SU-DHL-6 (cell line): Measurements from ENCODE around the gene NET1.
"Not testable (repeated sequence)": the region's sequence is repeated elsewhere in the genome, so short reads cannot be mapped to it uniquely, and the experiment has no call there.

Experiments used
- EZH2phosphoT487 ChIP-seq: fragments of 200-600 bp; sonication (generic), shearing (Covaris generic); conservative IDR thresholded peaks from 2 replicates; pipeline ENCODE4 v1.6.1; 2018; ENCODE audit warnings: mild to moderate bottlenecking, antibody characterized with exemption, low read length, moderate library complexity, mixed read lengths
- TF ChIP-seq, protein P1 (sequence below): fragments of 200-600 bp; sonication (generic); IDR thresholded peaks from one replicate; pipeline ENCODE4 v1.5.1; 2017; ENCODE audit warnings: antibody characterized with exemption, mild to moderate bottlenecking, low read length, moderate library complexity; ENCODE audit not compliant: insufficient read depth, poor library complexity, severe bottlenecking

GRCh38 chr10:5379202-5379601, 33.2 kb upstream of the NET1 start:
- TF ChIP-seq, protein P1, sequence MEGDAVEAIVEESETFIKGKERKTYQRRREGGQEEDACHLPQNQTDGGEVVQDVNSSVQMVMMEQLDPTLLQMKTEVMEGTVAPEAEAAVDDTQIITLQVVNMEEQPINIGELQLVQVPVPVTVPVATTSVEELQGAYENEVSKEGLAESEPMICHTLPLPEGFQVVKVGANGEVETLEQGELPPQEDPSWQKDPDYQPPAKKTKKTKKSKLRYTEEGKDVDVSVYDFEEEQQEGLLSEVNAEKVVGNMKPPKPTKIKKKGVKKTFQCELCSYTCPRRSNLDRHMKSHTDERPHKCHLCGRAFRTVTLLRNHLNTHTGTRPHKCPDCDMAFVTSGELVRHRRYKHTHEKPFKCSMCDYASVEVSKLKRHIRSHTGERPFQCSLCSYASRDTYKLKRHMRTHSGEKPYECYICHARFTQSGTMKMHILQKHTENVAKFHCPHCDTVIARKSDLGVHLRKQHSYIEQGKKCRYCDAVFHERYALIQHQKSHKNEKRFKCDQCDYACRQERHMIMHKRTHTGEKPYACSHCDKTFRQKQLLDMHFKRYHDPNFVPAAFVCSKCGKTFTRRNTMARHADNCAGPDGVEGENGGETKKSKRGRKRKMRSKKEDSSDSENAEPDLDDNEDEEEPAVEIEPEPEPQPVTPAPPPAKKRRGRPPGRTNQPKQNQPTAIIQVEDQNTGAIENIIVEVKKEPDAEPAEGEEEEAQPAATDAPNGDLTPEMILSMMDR, result not testable (repeated sequence)
- TF ChIP-seq EZH2phosphoT487, result not testable (repeated sequence)
